ENCODE measurements around the gene CSF2.

GRCh38 chr5:132032196-132032595 lies 41.4 kb upstream of the CSF2 start:
- TF ChIP-seq REST (IDR thresholded peaks at IDR 0.05; ENCODE audit: insufficient replicate concordance, low read depth) (no peak), CTCF (IDR thresholded peaks at IDR 0.05; ENCODE audit: insufficient read depth, low read length) (no peak), POLR2AphosphoS5 (IDR thresholded peaks at IDR 0.05; ENCODE audit: low read depth) (no peak)

Data from HL-60 (cell line).